ACHN (cell line): Measurements from ENCODE around the gene C1orf198.
A peak's percentile ranks its signal among the peaks of the same experiment; 100 is the strongest.

Experiments
- DNase-seq: peaks from one replicate; pipeline ENCODE4 v3.0.0-alpha.2; 2015
- in situ Hi-C: cut with HindIII; loops from 2 replicates; pipeline ENCODE4 v1.10.0; 2017; ENCODE audit warnings: low sequenced_read_pairs, low pct_ligation_motif_present, low pct_unique_long_range_greater_than_20kb

Gene C1orf198

DNA sequence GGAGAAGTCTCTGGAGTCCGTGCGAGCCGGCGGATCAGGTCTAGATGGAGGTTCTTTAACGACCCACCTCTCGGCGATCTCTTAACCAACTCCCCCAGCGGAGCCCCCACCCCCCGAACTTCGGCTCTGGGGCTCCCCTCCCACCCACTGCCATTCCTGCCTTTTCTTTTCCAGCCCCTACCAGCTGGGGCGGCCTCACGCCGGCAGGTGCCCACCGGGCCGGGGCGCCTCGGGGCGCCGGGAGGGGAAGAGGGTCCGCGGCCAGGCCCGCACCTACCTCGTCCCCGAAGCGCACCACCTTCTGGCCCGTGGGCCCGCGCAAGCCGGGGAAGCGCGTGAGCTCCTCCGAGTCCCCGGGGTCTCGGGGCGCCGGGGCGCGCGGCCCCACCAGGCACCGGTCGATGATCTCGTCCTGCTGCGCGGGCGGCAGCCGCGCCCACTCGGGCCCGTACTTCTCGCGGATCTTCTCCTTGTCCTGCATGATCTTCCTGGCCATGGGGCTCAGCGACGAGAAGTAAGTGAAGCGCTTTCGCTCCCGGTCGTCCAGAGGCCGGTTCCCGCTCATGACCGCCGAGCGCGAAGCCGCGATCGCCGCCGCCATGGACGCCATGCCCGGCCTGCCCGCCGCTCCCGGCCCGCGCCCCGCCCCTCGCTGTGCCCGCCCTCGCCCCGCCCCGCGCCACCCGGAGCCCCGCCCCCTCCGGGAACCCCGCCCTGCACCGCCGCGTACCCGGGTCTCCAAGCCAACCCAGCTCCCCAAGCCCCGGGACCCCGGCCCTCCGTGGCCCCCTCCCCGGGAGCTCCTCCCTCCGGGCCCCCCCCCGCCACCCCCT, at the start of gene C1orf198:
Gene C1orf198 (minus strand): TSS at position 619 of the 833 bp plus-strand sequence. CDS start 9 bp downstream, at position 610.
- in situ Hi-C loops, result no loop called here
- peak; percentile 55 for DNase-seq

DNA sequence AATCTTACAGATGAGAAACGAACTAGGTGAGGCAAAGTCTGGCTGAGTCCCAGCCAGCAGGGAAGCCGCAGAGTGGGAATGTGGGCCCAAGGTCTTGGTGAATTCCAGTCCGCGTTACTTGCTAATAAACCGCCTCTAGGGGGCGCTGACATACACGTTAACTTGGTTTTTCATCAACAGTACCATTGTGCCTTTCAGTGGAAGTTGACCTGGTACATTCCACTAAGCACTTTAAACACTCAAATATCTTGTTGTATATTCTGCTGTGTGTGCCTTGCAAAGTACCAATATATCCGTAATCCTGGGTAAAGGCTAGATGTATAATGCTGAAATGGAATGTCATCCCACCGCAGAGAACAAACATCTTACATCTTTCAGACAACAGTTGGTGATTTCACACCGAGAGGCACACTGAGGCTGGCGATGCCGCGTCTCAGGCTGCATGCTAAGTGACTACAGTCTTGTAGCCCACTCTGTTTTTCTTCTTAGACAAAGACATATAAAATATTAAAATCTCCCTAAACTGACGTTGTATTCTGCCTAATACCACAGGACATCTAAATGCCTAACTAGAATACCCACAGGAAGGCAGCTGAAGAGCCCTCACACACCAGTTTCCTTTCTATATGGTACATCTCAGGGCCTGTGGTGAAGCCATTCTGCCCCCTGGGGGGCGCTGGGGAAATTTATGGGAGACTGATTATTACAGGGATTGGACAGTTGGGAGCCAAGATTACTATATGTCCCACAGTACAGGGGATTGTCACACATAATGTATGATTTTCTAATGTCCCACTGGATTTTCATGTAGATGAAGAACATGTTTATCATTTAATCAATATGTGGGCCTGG, 49.2 kb upstream of the C1orf198 start:
- DNase-seq, result peak; percentile 72
- in situ Hi-C loops, result loop anchor here (25.0 kb wide), 1 partner anchor 295 kb away; no protein-coding TSS in a partner anchor

DNA sequence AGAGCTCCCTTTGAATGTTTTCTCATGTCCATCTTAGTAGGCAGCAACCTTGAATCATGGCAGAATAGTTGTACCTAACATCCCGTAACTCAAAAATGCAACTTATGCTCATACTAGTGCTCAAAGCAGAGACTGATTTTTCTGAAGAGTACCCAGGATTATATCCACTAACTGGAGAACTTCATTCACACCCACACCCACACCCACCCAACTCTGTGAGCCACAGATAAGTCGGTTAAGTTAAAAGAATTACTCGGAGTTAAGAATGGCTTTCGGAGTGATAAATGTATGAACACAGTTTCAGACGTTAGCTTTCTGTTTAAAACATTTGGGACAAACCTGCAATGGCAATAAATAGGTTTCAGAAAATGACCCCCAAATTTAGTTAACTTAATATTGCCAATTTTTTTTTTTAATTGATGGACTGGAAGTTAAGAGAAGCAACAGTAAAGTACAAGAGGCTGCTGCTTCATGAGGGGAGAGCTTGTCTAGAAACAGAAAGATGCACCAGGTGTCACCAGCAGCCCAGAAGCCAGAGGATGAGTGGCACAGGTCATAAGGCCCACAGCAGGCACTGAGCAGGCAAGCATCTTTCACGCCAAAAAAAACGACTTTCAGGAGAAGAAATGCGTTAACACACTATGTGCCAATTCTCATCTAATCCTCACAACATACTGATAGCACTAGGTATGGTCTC, 48.4 kb upstream of the C1orf198 start:
- in situ Hi-C loops, result loop anchor here (25.0 kb wide), 1 partner anchor 296 kb away; no protein-coding TSS in a partner anchor
- no peak for DNase-seq

- in situ Hi-C loops, result loop anchor here (25.0 kb wide), 1 partner anchor 297 kb away; no protein-coding TSS in a partner anchor
- DNase-seq, result no peak
Observed at GRCh38 chr1:230915078-230915477, 46.8 kb upstream of the C1orf198 start.

DNA sequence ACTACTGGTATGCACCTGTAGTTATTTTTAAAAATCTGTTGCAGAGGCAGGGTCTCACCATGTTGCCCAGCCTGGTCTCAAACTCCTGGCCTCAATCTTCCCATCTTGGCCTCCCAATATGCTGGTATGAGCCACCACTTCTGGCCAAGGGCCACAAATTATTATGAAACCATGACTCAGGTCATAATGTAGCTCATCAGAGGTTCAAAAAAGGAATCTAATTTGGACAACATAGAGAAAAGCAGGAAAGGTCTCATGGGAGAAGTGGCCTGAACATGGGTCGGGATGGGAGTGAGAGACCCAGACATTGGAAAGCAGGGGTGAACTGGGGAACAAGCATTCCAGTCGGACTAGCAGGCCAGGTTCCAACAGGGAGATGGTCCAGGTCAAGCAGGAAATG, 45.2 kb upstream of the C1orf198 start:
- DNase-seq, result no peak
- in situ Hi-C loops, result loop anchor here (25.0 kb wide), 1 partner anchor 299 kb away; no protein-coding TSS in a partner anchor

DNA sequence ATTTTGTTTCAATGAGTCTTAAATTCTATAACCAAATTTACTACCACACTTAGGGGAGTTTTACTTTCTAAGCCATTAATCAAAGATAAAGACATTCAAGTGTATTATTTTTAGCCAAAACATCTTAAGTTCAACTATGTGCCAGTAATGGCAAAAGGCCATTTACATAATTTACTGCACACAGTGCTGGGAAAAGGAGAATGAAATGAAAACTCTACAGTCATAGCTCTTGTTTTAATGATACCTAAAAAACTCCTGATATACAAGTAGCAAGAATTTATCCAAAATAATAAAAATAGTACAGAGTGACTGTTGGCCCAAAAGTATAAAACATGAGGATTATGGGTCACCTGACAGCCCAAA, 42.4 kb upstream of the C1orf198 start:
- in situ Hi-C loops, result loop anchor here (25.0 kb wide), 1 partner anchor 302 kb away; no protein-coding TSS in a partner anchor
- no peak for DNase-seq

DNA sequence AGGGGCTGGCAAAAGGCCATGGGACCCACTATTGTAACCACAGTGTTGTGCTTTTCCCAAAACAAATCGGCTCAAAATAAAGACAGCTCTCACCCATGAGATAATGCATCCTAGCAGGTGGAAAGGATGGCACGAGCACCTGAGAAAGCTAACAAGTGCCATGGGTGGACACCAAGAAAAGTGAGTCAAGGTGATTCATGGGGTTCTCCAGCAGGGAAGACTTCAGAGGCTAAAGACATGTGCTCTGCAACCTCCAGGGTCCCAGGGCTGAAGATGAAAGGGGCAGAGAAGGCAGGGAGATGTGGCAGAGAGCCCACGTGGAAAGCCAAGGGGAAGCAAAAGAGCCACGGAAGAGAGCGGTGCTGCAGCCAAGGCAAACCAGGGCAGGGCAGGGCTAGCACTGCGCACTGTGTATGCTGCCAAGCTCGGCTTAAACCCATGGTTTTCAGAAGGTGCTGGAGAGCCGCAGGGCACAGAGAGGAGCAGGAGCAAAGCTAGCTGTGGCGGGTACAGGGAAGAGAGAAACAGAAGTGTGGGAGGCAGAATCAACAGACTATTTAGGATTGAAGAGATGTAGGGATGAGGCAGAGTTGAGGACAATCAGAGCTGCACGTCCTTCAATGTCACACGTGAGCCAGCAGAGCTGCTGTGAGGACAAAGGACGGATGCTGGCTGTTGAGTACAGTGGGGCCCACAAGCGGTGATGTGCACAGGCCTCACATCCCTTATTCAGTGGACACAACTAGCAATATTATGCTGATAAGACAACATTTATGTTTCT, 41.8 kb upstream of the C1orf198 start:
- no peak for DNase-seq
- in situ Hi-C loops, result loop anchor here (25.0 kb wide), 1 partner anchor 302 kb away; no protein-coding TSS in a partner anchor

GRCh38 chr1:230907472-230908205, 39.3 kb upstream of the C1orf198 start:
- DNase-seq, result no peak
- in situ Hi-C loops, result loop anchor here (25.0 kb wide), 1 partner anchor 305 kb away; no protein-coding TSS in a partner anchor

GRCh38 chr1:230906226-230906625, 37.9 kb upstream of the C1orf198 start:
- in situ Hi-C loops, result loop anchor here (25.0 kb wide), 1 partner anchor 306 kb away; no protein-coding TSS in a partner anchor
- no peak for DNase-seq

DNA sequence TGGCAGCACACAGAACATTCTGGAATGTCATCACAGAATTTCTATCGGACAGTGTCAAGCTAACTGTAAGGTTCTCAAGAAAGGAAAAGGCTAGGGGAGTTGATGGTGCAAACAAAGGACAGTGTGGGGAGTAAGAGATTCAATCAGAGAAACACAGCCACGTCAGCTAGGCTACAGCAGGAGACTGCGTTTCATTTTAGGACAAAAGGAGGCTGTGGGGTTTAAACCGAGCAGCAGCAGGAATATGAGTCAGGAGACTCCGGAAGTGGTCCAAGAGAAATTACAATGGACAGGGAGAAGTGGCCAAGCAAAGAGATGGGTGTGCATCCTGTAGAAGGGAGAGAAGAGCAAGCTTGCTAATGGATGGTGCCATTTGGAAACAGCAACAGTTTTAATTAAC, 37.4 kb upstream of the C1orf198 start:
- in situ Hi-C loops, result loop anchor here (25.0 kb wide), 1 partner anchor 307 kb away; no protein-coding TSS in a partner anchor
- no peak for DNase-seq

DNA sequence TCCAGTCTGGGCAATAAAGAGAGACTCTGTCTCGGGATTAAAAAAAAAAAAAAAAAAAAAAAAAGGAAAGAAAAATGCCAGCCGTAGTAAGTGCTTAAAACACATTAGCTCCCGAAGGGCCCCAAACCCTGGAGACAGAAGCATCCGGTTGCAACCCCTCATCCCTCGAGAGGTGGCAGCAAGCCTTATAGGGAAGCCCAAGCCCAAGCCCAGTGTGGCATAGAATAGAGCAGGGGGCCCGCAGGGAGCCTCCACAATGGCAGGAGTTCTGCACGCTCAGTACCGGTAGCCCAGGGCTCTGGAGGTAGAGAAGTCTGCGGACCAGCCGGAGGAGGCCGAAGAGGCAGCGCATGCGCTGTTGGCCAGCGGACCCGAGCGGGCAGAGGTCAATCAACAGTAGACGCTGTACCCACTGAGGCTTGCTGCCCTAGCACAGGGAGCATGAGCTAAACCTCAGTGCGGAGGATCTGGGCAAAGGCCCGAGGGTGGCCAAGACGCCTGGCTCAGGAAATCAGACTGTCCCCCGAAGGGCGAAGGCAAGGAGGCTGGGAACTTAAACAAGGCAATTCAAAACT, 34.1 kb upstream of the C1orf198 start:
- in situ Hi-C loops, result loop anchor here (25.0 kb wide), 1 partner anchor 310 kb away; no protein-coding TSS in a partner anchor
- DNase-seq, result no peak

GRCh38 chr1:230901671-230902070, 33.4 kb upstream of the C1orf198 start:
- in situ Hi-C loops, result loop anchor here (25.0 kb wide), 1 partner anchor 311 kb away; no protein-coding TSS in a partner anchor

DNA sequence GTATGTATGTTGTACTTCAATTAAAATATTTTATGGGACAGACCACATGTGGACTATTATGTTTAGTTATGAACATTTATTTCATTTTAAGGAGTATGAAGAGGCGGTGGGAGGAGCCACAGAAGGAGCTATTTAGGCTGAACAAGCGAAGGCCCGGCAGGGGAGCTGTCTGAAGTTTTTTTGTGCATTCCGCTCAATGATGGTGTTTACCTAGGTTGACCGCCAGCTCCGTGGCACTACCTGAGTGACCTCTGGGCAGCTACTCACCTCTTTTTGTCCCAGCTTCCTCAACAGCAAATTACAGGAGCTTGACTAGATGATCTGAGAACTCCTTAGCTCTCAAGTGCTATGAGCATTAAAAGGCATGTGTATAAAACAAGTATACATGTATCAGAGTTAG, 32.7 kb upstream of the C1orf198 start:
- in situ Hi-C loops, result loop anchor here (25.0 kb wide), 1 partner anchor 311 kb away; no protein-coding TSS in a partner anchor
- DNase-seq, result no peak

More at GRCh38 chr1:230901671-230902070, 33.4 kb upstream of the C1orf198 start:
- DNase-seq, result no peak

GRCh38 chr1:230899841-230900251, 31.5 kb upstream of the C1orf198 start:
- no peak for DNase-seq
- in situ Hi-C loops, result loop anchor here (25.0 kb wide), 1 partner anchor 312 kb away; no protein-coding TSS in a partner anchor

- DNase-seq, result no peak
- in situ Hi-C loops, result no loop called here
Observed at GRCh38 chr1:230898748-230899147, 30.4 kb upstream of the C1orf198 start.

GRCh38 chr1:230898144-230898543, 29.8 kb upstream of the C1orf198 start:
- in situ Hi-C loops, result no loop called here
- no peak for DNase-seq
